Stimulated activated CD4-positive, alpha-beta T cell treated with anti-CD3 and anti-CD28 coated beads, TNF-alpha, amount 100 ng/mL, for 24 hours (primary cell): ENCODE measurements around the gene P2RY8.

Experiments used
- DNase-seq, 3 experiments: peaks; one replicate each; pipeline ENCODE4 v3.0.0-alpha.2; 2020; ENCODE audit warnings: low read depth in 3 of 3

Gene P2RY8

DNA sequence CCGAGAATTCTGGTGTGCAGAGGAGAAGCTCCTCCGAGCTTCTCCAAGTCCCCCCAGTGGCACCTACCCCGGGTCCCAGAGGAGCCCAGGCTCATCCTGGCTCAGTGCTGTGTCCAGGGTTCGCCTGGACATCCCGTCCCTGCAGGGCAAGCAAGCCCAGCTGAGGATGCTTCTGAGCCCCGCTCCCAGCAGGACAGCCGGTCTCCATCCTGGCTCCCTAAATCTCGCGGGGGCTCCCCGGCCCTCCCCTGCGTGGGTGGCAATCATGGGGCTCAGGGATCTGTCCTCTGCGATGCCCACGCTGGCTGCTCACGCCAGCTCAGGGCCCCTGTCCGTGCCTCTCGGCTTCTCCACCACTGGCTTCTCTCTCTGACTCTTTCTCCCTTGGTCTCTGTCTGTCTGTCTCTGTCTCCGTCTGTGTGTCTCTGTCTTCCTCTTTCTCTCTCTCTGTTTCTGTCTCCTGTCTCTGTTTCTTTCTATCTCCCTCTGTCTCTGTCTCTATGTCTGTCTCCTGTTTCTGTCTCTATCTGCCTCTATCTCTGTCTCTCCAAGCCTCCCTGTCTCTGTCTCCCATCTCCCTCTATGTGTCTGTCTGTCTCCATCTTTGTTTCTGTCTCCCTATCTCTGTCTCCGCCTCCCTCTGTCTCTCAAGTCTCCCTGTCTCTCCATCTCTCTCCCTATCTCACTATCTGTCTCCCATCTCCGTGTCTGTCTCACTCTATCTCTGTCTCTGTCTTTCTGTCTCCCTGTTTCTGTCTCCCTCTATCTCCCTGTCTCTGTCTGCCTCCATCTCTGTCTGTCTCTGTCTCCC, 117.2 kb downstream of the P2RY8 start:
- no peak for DNase-seq

DNA sequence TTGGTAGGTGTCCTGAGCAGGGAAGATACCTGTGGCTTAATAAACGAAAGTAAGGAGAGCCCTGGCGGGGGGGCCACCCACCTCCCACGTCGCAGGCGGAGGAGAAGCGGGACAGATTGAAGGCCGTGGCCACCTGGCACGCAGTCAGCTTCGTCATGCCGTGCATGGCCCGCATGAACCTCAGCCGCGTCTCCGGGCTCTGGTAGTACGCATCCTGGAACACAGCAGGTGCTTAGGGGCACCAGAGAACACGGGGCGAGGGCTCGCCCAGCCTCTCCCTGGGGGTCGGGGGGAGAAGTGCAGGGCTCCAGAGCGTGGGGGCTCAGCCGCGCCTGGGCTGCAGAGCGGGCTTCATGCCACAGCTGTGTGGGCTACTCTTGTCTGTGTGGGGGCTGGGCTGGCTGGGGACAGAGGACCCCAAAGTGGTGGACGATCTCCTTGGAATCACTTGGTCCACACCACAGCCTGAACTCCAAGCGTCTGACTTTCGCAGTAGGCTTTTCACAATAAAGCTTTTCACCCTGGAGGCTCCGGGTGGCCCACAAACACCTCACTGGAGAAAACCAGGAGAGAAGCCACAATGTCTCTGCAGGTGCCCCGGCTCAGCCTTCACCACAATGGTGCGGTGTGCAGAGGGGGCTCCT, 118.0 kb downstream of the P2RY8 start:
- no peak for DNase-seq

DNA sequence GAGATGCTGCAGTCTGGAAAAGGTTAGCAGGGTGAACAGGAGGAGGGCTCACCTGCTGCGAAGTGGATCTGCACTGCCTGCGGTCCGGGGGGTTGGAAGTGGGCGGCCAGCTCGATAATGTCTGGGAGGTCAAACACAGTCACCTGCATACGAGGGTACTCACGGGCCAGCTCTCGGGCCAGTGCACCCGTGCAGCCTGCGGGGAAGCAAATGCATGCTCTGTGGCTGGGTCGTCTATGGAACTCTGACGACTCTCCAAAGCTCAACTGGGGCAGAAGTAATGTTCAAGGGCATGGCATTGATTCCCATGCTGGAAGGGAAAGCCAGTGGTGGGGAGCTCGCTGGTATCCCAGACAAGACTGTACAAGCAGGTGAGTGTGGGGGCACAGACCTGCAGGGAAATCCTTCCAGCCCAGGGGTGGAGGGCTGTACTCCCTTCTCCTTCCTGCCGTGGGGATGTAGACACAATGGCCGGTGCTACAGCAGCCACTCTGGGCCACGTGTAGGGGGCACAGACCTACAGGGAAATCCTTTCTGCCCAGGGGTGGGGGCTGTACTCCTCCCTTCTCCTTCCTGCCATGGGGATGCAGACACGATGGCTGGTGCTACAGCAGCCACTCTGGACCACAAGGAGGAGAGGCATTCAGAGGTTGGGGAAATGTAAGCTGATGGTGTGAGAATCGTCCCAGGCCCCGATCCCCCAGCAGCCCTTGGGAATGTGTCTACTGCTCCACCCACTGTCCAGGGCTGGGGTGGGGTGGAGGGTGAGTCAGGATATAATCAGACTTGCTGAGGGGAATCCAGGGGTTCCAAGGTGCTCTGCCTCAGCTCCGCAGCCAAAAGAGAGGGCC, 118.8 kb downstream of the P2RY8 start:
- DNase-seq = no peak

DNA sequence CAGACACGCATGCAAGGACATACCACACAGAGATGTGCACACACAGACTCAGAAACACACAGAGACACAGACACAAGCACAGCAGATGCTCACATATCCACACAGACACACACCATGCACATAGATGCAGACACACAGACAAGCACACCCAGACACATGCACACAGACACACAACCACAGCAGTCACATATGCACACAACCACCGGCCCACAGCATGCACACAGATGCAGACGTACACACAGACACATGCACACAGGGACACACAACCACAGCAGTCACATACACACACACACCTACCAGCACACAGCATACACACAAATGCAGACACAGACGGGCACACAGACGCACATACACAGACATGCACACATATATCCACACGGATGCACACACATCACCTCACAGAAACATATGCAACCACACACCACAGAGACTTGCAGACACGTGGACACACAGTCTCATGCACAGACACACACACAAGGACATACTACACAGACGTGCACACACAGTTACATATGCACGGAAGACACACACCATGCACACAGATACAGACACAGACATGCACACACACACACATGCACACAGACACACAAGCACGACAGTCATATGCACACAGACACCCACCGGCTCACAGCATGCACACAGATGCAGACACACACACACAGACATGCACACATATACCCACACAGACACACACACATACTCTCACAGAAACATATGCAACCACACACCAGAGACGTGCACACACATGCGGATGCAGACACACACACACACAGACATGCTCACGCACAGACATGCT, 119.8 kb downstream of the P2RY8 start:
- no peak for DNase-seq

DNA sequence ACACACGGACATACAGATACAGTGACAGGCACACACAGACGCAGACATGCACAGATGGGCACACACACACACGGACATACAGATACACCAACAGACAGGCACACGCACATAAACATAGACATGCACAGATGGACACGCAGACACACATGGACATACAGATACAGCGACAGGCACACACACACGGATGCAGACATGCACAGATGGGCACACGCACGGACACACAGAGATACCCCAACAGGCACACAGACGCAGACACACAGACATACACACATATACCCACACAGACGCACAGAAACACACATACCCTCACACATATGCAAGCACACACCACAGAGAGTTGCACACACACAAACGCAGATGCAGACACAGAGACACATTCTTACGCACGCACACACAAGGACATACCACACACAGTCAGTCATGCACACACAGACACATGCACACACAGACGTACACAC, 120.6 kb downstream of the P2RY8 start:
- DNase-seq = no peak
